Activated CD4-positive, alpha-beta T cell treated with anti-CD3 and anti-CD28 coated beads for 36 hours (primary cell): ENCODE measurements around the gene PTGR1. TPM values are rescaled to one million over a fixed set of nuclear protein-coding genes. Genes with fewer than 3 reads are reported as not detected.
"Not testable (repeated sequence)": the region's sequence is repeated elsewhere in the genome, so short reads cannot be mapped to it uniquely, and the experiment has no call there.

ENCODE experiments used
- ATAC-seq: fragments of 200-7000 bp; cut with Tn5 transposase; one replicate; pipeline ENCODE4 v1.10.0; 2021; ENCODE audit warnings: mild to moderate bottlenecking, moderate library complexity
- CTCF ChIA-PET: fragments of 350-600 bp; sonication (Branson Sonifier 250); formaldehyde crosslinking; loops from one replicate; lab custom pipeline; 2021; ENCODE audit warnings: antibody characterized with exemption; lab: Charles Lee
- POLR2A ChIA-PET: fragments of 350-600 bp; sonication (Branson Sonifier 250); formaldehyde crosslinking; loops from one replicate; lab custom pipeline; 2021; ENCODE audit warnings: antibody characterized with exemption, inconsistent platforms; lab: Charles Lee
- DNase-seq: peaks from one replicate; pipeline ENCODE4 v3.0.0-alpha.2; 2020
- H3K27ac Mint-ChIP-seq: one replicate; pipeline ENCODE4 v1.8.0; 2021; ENCODE audit warnings: mixed read lengths
- H3K27me3 Mint-ChIP-seq: one replicate; pipeline ENCODE4 v1.8.0; 2021; ENCODE audit warnings: mixed read lengths
- H3K36me3 Mint-ChIP-seq: one replicate; pipeline ENCODE4 v1.8.0; 2021; ENCODE audit warnings: low read depth, mixed read lengths
- H3K4me1 Mint-ChIP-seq: one replicate; pipeline ENCODE4 v1.8.0; 2021; ENCODE audit warnings: mixed read lengths
- H3K4me3 Mint-ChIP-seq: one replicate; pipeline ENCODE4 v1.8.0; 2021; ENCODE audit warnings: mild to moderate bottlenecking, moderate library complexity, mixed read lengths
- H3K9me3 Mint-ChIP-seq: one replicate; pipeline ENCODE4 v1.8.0; 2021; ENCODE audit warnings: low read depth, mixed read lengths
- intact Hi-C, 2 experiments: fragments of 100-400 bp; cut with DNase I in 1 of 2; cut with micrococcal nuclease in 1 of 2; formaldehyde crosslinking; loops; one replicate each; pipeline versions ENCODE4 v1.14.2 to v1.15.1; 2022 to 2024; cut with DNase I, micrococcal nuclease
- total RNA-seq, 2 experiments: library from RNA; stranded (reverse); gene quantifications; one replicate each; pipeline ENCODE4 v1.2.3, GENCODE V29; 2021

Gene PTGR1
- total RNA-seq, 2 experiments from 2014 or later = 3.9 to 4.7 TPM

- Mint-ChIP-seq H3K36me3 (peaks cover 23% of the 10 kb centered on the region), H3K4me3 (peak overlapping the region; percentile 94), H3K27ac (peak overlapping the region; percentile 89), H3K4me1 (peaks cover 47% of the 10 kb centered on the region), H3K9me3 (no peaks in the 10 kb centered on the region), H3K27me3 (no peaks in the 10 kb centered on the region)
- intact Hi-C loops = loop anchor here (5.0 to 10.0 kb wide), 6 partner anchors 35 to 1377 kb away; partner anchors contain the start of genes KIAA1958 (in 1 of the 2), PTBP3 (in 1 of the 2), PTGR1 (in 1 of the 2) and TXN (in 1 of the 2)
- no peak for DNase-seq
- CTCF ChIA-PET = interaction anchor here (1.0 to 1.4 kb wide), 2 partner anchors 29 to 35 kb away, joined by 3 read pairs; no protein-coding TSS in a partner anchor
- ATAC-seq = no peak
- POLR2A ChIA-PET = interaction anchor here (1.3 kb wide), 1 partner anchor 32 kb away, joined by 3 read pairs; no protein-coding TSS in a partner anchor
Measured at GRCh38 chr9:111632060-111632459, 32.6 kb upstream of the PTGR1 start.

- DNase-seq = peak; percentile 98
- Mint-ChIP-seq H3K4me3 (peak within 1 kb of the TSS; percentile 94), H3K27me3 (no peaks in the 10 kb centered on the region), H3K4me1 (peaks cover 47% of the 10 kb centered on the region), H3K9me3 (no peaks in the 10 kb centered on the region), H3K36me3 (peaks cover 23% of the 10 kb centered on the region), H3K27ac (peak within 1 kb of the TSS; percentile 91)
- peak; percentile 98 for ATAC-seq
- ChIA-PET CTCF (interaction anchor here (0.5 to 1.0 kb wide), 7 partner anchors 10 to 1778 kb away, joined by 3 to 8 read pairs (median 3); no protein-coding TSS in a partner anchor), POLR2A (interaction anchor here (0.6 to 1.3 kb wide), 4 partner anchors 30 to 106 kb away, joined by 3 to 4 read pairs (median 3); partner anchors contain the start of genes GNG10 and ZNF483)
- intact Hi-C loops = loop anchor here (1.0 to 10.0 kb wide), 13 partner anchors 30 to 1643 kb away; partner anchors contain the start of genes ECPAS (in 2 of the 2), GNG10 (in 2 of the 2), PTGR1 (in 2 of the 2) and UGCG (in 2 of the 2)
Measured at GRCh38 chr9:111631214-111631971, 31.9 kb upstream of the PTGR1 start, which contains the start of gene DNAJC25. TSS of gene DNAJC25 (plus strand) at chr9:111631334. CDS start at chr9:111631408, 74 bp downstream.

- Mint-ChIP-seq H3K27ac (peak overlapping the region; percentile 91), H3K36me3 (peaks cover 21% of the 10 kb centered on the region), H3K9me3 (no peaks in the 10 kb centered on the region), H3K4me3 (peak overlapping the region; percentile 94), H3K4me1 (peaks cover 44% of the 10 kb centered on the region), H3K27me3 (no peaks in the 10 kb centered on the region)
- intact Hi-C loops = loop anchor here (1.0 to 10.0 kb wide), 13 partner anchors 30 to 1644 kb away; partner anchors contain the start of genes ECPAS (in 2 of the 2), GNG10 (in 2 of the 2), PTGR1 (in 2 of the 2) and UGCG (in 2 of the 2)
- ChIA-PET POLR2A (interaction anchor here (0.6 to 1.3 kb wide), 4 partner anchors 30 to 106 kb away, joined by 3 to 4 read pairs (median 3); partner anchors contain the start of genes GNG10 and ZNF483), CTCF (interaction anchor here (0.6 to 0.9 kb wide), 4 partner anchors 9 to 374 kb away, joined by 3 to 8 read pairs (median 5); no protein-coding TSS in a partner anchor)
- no peak for DNase-seq
- no peak for ATAC-seq
Measured at GRCh38 chr9:111630964-111631213, 31.4 kb upstream of the PTGR1 start.

- CTCF ChIA-PET = interaction anchor here (0.7 to 0.9 kb wide), 3 partner anchors 8 to 363 kb away, joined by 3 to 8 read pairs (median 4); no protein-coding TSS in a partner anchor
- Mint-ChIP-seq H3K9me3 (no peaks in the 10 kb centered on the region), H3K36me3 (peaks cover 21% of the 10 kb centered on the region), H3K4me3 (peak overlapping the region; percentile 94), H3K27ac (peak overlapping the region; percentile 91), H3K4me1 (peaks cover 39% of the 10 kb centered on the region), H3K27me3 (no peaks in the 10 kb centered on the region)
- POLR2A ChIA-PET = interaction anchor here (0.6 to 1.0 kb wide), 3 partner anchors 31 to 105 kb away, joined by 3 to 4 read pairs (median 3); partner anchors contain the start of genes GNG10 and ZNF483
- intact Hi-C loops = loop anchor here (2.0 to 10.0 kb wide), 9 partner anchors 32 to 1644 kb away; partner anchors contain the start of genes PTGR1 (in 2 of the 2), CDC26 (in 1 of the 2), FKBP15 (in 1 of the 2) and KIAA1958 (in 1 of the 2)
- ATAC-seq (peak; percentile 49), DNase-seq (no peak)
Measured at GRCh38 chr9:111630182-111630963, 30.9 kb upstream of the PTGR1 start.

- peaks cover 19% of the 10 kb centered on the region for H3K4me1 Mint-ChIP-seq
Measured at GRCh38 chr9:111628411-111628810, 29.0 kb upstream of the PTGR1 start.

GRCh38 chr9:111627260-111627963 is 28.0 kb upstream of the PTGR1 start:
- ChIA-PET CTCF (interaction anchor here (0.7 to 0.9 kb wide), 2 partner anchors 18 to 102 kb away, joined by 3 read pairs; partner anchors contain the start of gene ZNF483), POLR2A (interaction anchor here (0.6 kb wide), 1 partner anchor 1374 kb away, joined by 3 read pairs; no protein-coding TSS in a partner anchor)
- Mint-ChIP-seq H3K36me3 (peaks cover 3% of the 10 kb centered on the region), H3K4me1 (peaks cover 9% of the 10 kb centered on the region), H3K9me3 (no peaks in the 10 kb centered on the region), H3K27ac (no peak overlapping the region), H3K4me3 (no peak overlapping the region), H3K27me3 (peaks cover 5% of the 10 kb centered on the region)
- no peak for ATAC-seq
- DNase-seq = no peak
- intact Hi-C loops = no loop called here

More at GRCh38 chr9:111628411-111628810, 29.0 kb upstream of the PTGR1 start:
- Mint-ChIP-seq H3K4me3 (no peak overlapping the region), H3K36me3 (peaks cover 11% of the 10 kb centered on the region), H3K27me3 (peaks cover 1% of the 10 kb centered on the region), H3K27ac (no peak overlapping the region), H3K9me3 (no peaks in the 10 kb centered on the region)
- intact Hi-C loops = no loop called here
- DNase-seq (no peak), ATAC-seq (no peak)
- ChIA-PET POLR2A (no interaction called here), CTCF (interaction anchor here (1.7 kb wide), 1 partner anchor 30 kb away, joined by 6 read pairs; no protein-coding TSS in a partner anchor)

- intact Hi-C loops = loop anchor here in 1 of 2 experiments (1.0 kb wide), 1 partner anchor 24 kb away; no protein-coding TSS in a partner anchor
- POLR2A ChIA-PET = no interaction called here
Measured at GRCh38 chr9:111622626-111623025, 23.2 kb upstream of the PTGR1 start.

GRCh38 chr9:111621895-111622480 is 22.5 kb upstream of the PTGR1 start:
- intact Hi-C loops = loop anchor here in 1 of 2 experiments (1.0 kb wide), 1 partner anchor 24 kb away; no protein-coding TSS in a partner anchor
- H3K27ac Mint-ChIP-seq = no peak overlapping the region
- CTCF ChIA-PET = interaction anchor here (0.6 to 1.8 kb wide), 15 partner anchors 9 to 854 kb away, joined by 3 to 28 read pairs (median 4); partner anchors contain the start of gene DNAJC25
- DNase-seq (peak; percentile 52), ATAC-seq (peak; percentile 78)
- no peaks in the 10 kb centered on the region for H3K4me1 Mint-ChIP-seq
- POLR2A ChIA-PET = interaction anchor here (0.6 kb wide), 2 partner anchors 14 to 1911 kb away, joined by 3 to 5 read pairs; no protein-coding TSS in a partner anchor
- no peaks in the 10 kb centered on the region for H3K9me3 Mint-ChIP-seq
- H3K36me3 Mint-ChIP-seq = no peaks in the 10 kb centered on the region
- H3K4me3 Mint-ChIP-seq = no peak overlapping the region
- peaks cover 7% of the 10 kb centered on the region for H3K27me3 Mint-ChIP-seq

More at GRCh38 chr9:111622626-111623025, 23.2 kb upstream of the PTGR1 start:
- no peak for DNase-seq
- H3K27ac Mint-ChIP-seq = no peak overlapping the region
- no peak for ATAC-seq
- H3K27me3 Mint-ChIP-seq = peaks cover 7% of the 10 kb centered on the region
- no peaks in the 10 kb centered on the region for H3K9me3 Mint-ChIP-seq
- CTCF ChIA-PET = interaction anchor here (1.9 kb wide), 1 partner anchor 10 kb away, joined by 9 read pairs; no protein-coding TSS in a partner anchor
- no peak overlapping the region for H3K4me3 Mint-ChIP-seq
- H3K36me3 Mint-ChIP-seq = no peaks in the 10 kb centered on the region
- no peaks in the 10 kb centered on the region for H3K4me1 Mint-ChIP-seq

- DNase-seq, H3K9me3 Mint-ChIP-seq, CTCF ChIA-PET, H3K27ac Mint-ChIP-seq, POLR2A ChIA-PET, ATAC-seq, H3K36me3 Mint-ChIP-seq, intact Hi-C loops, H3K4me1 Mint-ChIP-seq, H3K4me3 Mint-ChIP-seq, H3K27me3 Mint-ChIP-seq: not testable (repeated sequence)
Measured at GRCh38 chr9:111617349-111617748, 17.9 kb upstream of the PTGR1 start.
